COR-L47 (cell line): Measurements from ENCODE around the gene MESD.
A peak's percentile ranks its signal among the peaks of the same experiment; 100 is the strongest.

ENCODE experiments used
- DNase-seq: peaks from one replicate; lab custom pipeline; 2025; lab: John Stamatoyannopoulos, UW

MESD gene

GRCh38 chr15:80936288-80937078, 53.1 kb downstream of the MESD start:
- DNase-seq: no peak

- DNase-seq: no peak
Observed at GRCh38 chr15:80934761-80935221, 54.8 kb downstream of the MESD start.

- DNase-seq: no peak
Observed at GRCh38 chr15:80932989-80933388, 56.6 kb downstream of the MESD start.

- DNase-seq: no peak
Observed at GRCh38 chr15:80932513-80932815, 57.2 kb downstream of the MESD start.

- DNase-seq: no peak
Observed at GRCh38 chr15:80931721-80932512, 57.7 kb downstream of the MESD start.

GRCh38 chr15:80931191-80931590, 58.4 kb downstream of the MESD start:
- no peak for DNase-seq

GRCh38 chr15:80929689-80930088, 59.9 kb downstream of the MESD start:
- no peak for DNase-seq

GRCh38 chr15:80929225-80929624, 60.4 kb downstream of the MESD start:
- no peak for DNase-seq

GRCh38 chr15:80926126-80926525, 63.5 kb downstream of the MESD start:
- DNase-seq: no peak

- no peak for DNase-seq
Observed at GRCh38 chr15:80925597-80926059, 64.0 kb downstream of the MESD start.

GRCh38 chr15:80924278-80924677, 65.3 kb downstream of the MESD start:
- no peak for DNase-seq

GRCh38 chr15:80923668-80924067, 66.0 kb downstream of the MESD start:
- DNase-seq: no peak

GRCh38 chr15:80921736-80922410, 67.7 kb downstream of the MESD start:
- no peak for DNase-seq

GRCh38 chr15:80920271-80920699, 69.3 kb downstream of the MESD start:
- DNase-seq: no peak

- DNase-seq: no peak
Observed at GRCh38 chr15:80918196-80918783, 71.3 kb downstream of the MESD start.

- no peak for DNase-seq
Observed at GRCh38 chr15:80916056-80916455, 73.6 kb downstream of the MESD start.

GRCh38 chr15:80915472-80915871, 74.1 kb downstream of the MESD start:
- DNase-seq: no peak

- DNase-seq: no peak
Observed at GRCh38 chr15:80913541-80913940, 76.1 kb downstream of the MESD start.

- no peak for DNase-seq
Observed at GRCh38 chr15:80912673-80913072, 76.9 kb downstream of the MESD start.

- no peak for DNase-seq
Observed at GRCh38 chr15:80911821-80912220, 77.8 kb downstream of the MESD start.

GRCh38 chr15:80906159-80906766, 83.4 kb downstream of the MESD start:
- DNase-seq: peak; percentile 95

- no peak for DNase-seq
Observed at GRCh38 chr15:80904998-80905397, 84.6 kb downstream of the MESD start.
